DND-41 (cell line): ENCODE measurements around the gene MUCL3.

Experiments
- ATAC-seq: fragments of 200-7000 bp; cut with Tn5 transposase; 3 replicates; pipeline ENCODE4 v1.9.1; 2021; ENCODE audit warnings: low read depth; ENCODE audit not compliant: insufficient read depth
- DNase-seq: peaks from one replicate; pipeline ENCODE4 v3.0.0-alpha.2; 2020
- H2AFZ ChIP-seq: 2 replicates; pipeline ENCODE4 v1.6.0; 2012; ENCODE audit warnings: low read depth, low read length
- H3K27ac ChIP-seq: 2 replicates; pipeline ENCODE4 v1.5.1; 2012; ENCODE audit warnings: low read length, inconsistent platforms
- H3K27me3 ChIP-seq: fragments of 200-600 bp; sonication (generic); 2 replicates; pipeline ENCODE4 v1.6.0; 2012; ENCODE audit warnings: low read length, mild to moderate bottlenecking, inconsistent platforms; ENCODE audit not compliant: insufficient read depth, poor library complexity
- H3K36me3 ChIP-seq: 2 replicates; pipeline ENCODE4 v1.5.1; 2012; ENCODE audit warnings: low read length, inconsistent platforms; ENCODE audit not compliant: insufficient read depth
- H3K4me1 ChIP-seq: 2 replicates; pipeline ENCODE4 v1.5.1; 2012; ENCODE audit warnings: mild to moderate bottlenecking, low read length; ENCODE audit not compliant: insufficient read depth
- H3K4me2 ChIP-seq: 2 replicates; pipeline ENCODE4 v1.6.0; 2012; ENCODE audit warnings: mild to moderate bottlenecking, moderate library complexity, low read length, inconsistent platforms; ENCODE audit not compliant: insufficient read depth
- H3K4me3 ChIP-seq, 2 experiments: fragments of 200-600 bp in 1 of 2; shearing (Covaris generic) in 1 of 2; 2 replicates each; pipeline ENCODE4 v1.5.1; 2012 to 2016; ENCODE audit warnings: inconsistent platforms in 2 of 2, low read length in 2 of 2, mild to moderate bottlenecking in 2 of 2, low read depth in 1 of 2, moderate library complexity in 1 of 2
- H3K79me2 ChIP-seq: 2 replicates; pipeline ENCODE4 v1.6.0; 2012; ENCODE audit warnings: low read length, inconsistent platforms; ENCODE audit not compliant: insufficient read depth
- H3K9ac ChIP-seq: 2 replicates; pipeline ENCODE4 v1.6.0; 2012; ENCODE audit warnings: low read depth, mild to moderate bottlenecking, inconsistent platforms, low read length, moderate library complexity
- H3K9me3 ChIP-seq: 2 replicates; pipeline ENCODE4 v1.5.1; 2012; ENCODE audit warnings: low read length, moderate library complexity, mild to moderate bottlenecking, inconsistent platforms; ENCODE audit not compliant: insufficient read depth, severe bottlenecking
- H4K20me1 ChIP-seq: 2 replicates; pipeline ENCODE4 v1.6.0; 2012; ENCODE audit warnings: low read length; ENCODE audit not compliant: insufficient read depth
- EZH2 ChIP-seq: IDR thresholded peaks from 3 replicates; pipeline ENCODE4 v1.6.1; 2012; ENCODE audit warnings: borderline replicate concordance, low read depth, mild to moderate bottlenecking, moderate library complexity, low read length, inconsistent platforms; ENCODE audit not compliant: severe bottlenecking
- TF ChIP-seq, protein P1 (sequence below): IDR thresholded peaks from 2 replicates; pipeline ENCODE4 v1.5.1; 2012; ENCODE audit warnings: borderline replicate concordance, low read length, moderate library complexity, mild to moderate bottlenecking; ENCODE audit not compliant: poor library complexity, severe bottlenecking; ENCODE audit errors: extremely low read depth

The MUCL3 gene

DNA sequence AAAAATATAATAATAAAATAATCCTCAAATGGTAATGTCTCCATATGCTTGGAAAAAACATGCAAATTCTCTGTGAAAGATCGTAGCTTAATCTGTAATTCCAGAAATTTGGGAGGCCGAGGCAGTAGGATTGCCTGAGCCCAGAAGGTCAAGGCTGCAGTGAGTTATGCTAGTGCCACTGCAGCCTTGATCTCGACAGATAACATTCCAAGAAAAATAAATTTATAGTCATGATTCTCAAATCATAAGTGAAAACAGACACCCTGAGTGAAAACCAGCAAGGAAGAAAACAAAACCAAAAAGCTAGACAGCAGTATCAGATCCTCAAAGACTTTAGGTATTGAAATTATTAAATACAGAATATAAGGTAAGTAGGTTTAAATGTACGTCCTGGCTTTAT, 38.9 kb downstream of the MUCL3 start:
- no peak for ATAC-seq
- Histone ChIP-seq H3K27me3 (peaks cover 31% of the 10 kb centered on the region), H3K9ac (no peak overlapping the region), H3K27ac (no peak overlapping the region), H3K79me2 (no peaks in the 10 kb centered on the region), H4K20me1 (no peaks in the 10 kb centered on the region), H3K4me3 (no peak overlapping the region), H2AFZ (no peak overlapping the region), H3K9me3 (no peaks in the 10 kb centered on the region), H3K4me1 (no peaks in the 10 kb centered on the region), H3K36me3 (no peaks in the 10 kb centered on the region), H3K4me2 (no peak overlapping the region)
- TF ChIP-seq, protein P1, sequence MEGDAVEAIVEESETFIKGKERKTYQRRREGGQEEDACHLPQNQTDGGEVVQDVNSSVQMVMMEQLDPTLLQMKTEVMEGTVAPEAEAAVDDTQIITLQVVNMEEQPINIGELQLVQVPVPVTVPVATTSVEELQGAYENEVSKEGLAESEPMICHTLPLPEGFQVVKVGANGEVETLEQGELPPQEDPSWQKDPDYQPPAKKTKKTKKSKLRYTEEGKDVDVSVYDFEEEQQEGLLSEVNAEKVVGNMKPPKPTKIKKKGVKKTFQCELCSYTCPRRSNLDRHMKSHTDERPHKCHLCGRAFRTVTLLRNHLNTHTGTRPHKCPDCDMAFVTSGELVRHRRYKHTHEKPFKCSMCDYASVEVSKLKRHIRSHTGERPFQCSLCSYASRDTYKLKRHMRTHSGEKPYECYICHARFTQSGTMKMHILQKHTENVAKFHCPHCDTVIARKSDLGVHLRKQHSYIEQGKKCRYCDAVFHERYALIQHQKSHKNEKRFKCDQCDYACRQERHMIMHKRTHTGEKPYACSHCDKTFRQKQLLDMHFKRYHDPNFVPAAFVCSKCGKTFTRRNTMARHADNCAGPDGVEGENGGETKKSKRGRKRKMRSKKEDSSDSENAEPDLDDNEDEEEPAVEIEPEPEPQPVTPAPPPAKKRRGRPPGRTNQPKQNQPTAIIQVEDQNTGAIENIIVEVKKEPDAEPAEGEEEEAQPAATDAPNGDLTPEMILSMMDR: no peak
- no peak for TF ChIP-seq EZH2
- DNase-seq: no peak

DNA sequence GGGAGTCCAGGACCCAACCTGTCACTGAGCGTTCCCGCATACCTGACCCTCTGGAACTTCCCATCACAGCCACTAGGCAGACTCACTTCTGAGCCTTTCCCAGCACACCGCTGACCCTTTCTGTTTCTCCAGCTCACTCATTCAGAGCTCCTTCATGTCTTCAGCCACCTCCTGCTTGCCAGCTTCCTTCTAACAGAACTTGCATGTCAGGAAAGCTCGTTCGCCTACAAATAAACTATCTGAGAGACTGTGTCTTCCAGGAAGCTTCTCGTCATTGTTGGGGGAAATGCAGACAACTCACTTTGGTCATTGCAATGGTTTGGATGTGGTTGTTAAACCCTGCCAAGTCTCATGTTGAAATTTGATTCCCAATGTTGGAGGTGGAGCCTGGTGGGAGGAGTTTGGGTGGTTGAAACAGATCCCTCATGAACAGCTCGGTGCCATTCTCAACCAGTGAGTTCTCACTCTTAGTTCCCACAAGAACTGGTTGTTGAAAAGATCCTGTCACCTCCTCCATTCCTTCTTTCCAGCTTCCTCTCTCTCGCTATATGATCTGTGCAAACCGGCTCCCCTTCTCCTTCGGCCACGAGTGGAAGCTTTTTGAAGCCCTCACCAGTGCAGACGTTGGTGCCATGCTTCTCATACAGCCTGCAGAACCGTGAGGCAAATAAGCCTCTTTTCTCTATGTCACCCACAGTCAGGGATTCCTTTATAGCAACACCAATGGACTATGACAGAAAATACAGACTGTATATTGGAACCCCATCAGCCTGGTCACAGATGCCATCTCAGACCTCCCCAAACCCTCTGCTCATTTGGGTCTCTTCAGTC, 41.4 kb downstream of the MUCL3 start:
- DNase-seq: no peak
- Histone ChIP-seq H3K9ac (no peak overlapping the region), H3K27ac (no peak overlapping the region), H2AFZ (no peak overlapping the region; the same call in 1 of the 2 replicates), H3K36me3 (no peaks in the 10 kb centered on the region), H3K4me2 (no peak overlapping the region), H3K79me2 (no peaks in the 10 kb centered on the region), H3K4me3 (no peak overlapping the region), H3K27me3 (peaks cover 26% of the 10 kb centered on the region), H3K9me3 (no peaks in the 10 kb centered on the region), H3K4me1 (no peaks in the 10 kb centered on the region), H4K20me1 (no peaks in the 10 kb centered on the region)
- ATAC-seq: no peak
- TF ChIP-seq, protein P1: peak; percentile 5
- no peak for TF ChIP-seq EZH2

DNA sequence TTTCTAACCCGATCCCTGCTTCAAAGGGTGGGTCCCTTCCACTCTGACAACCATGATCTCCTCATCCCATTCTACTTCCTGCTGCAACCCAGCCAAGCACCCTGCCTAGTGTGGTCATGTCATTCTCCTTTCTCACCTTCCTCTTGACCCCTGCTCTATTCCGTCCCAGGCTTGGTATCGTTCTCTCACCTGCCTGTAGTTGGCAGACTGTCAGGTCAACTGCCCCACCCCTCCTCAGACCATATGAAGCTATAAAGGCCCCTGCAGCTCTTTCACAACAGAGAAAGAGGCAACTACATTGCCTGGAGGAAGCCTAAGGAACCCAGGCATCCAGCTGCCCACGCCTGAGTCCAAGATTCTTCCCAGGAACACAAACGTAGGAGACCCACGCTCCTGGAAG, 42.7 kb downstream of the MUCL3 start, which contains the start of gene MUC21:
MUC21 (plus strand) TSS at position 280 of the 400 bp plus-strand sequence. CDS start 241 bp downstream, outside the sequence.
- Histone ChIP-seq H3K9ac (no peak within 1 kb of the TSS), H2AFZ (no peak within 1 kb of the TSS), H3K9me3 (no peaks in the 10 kb centered on the region), H4K20me1 (no peaks in the 10 kb centered on the region), H3K36me3 (no peaks in the 10 kb centered on the region), H3K4me3 (no peak within 1 kb of the TSS), H3K4me2 (no peak within 1 kb of the TSS), H3K79me2 (no peaks in the 10 kb centered on the region), H3K27ac (no peak within 1 kb of the TSS), H3K4me1 (no peaks in the 10 kb centered on the region), H3K27me3 (peaks cover 20% of the 10 kb centered on the region)
- DNase-seq: no peak
- TF ChIP-seq, protein P1: no peak
- TF ChIP-seq EZH2: no peak
- no peak for ATAC-seq

DNA sequence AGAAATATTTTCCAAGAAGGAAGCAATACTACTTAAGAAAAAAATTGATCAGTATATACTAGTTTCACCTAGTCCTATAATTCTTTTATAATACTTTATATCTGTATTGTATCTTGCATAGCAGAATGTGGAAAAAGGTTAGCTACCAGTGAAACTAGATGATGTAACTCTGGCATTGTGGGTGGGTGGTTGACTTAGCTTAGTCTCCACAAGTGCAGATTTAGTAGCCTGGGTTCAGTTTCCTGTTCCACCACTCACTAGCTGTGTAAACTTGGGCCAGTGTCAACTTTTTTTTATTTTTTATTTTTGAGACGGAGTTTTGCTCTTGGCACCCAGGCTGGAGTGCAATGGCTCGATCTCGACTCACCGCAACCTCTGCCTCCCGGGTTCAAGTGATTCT, 44.7 kb downstream of the MUCL3 start:
- TF ChIP-seq, protein P1: no peak
- no peak for TF ChIP-seq EZH2
- Histone ChIP-seq H3K27ac (no peak overlapping the region), H2AFZ (no peak overlapping the region), H3K36me3 (no peaks in the 10 kb centered on the region), H3K79me2 (no peaks in the 10 kb centered on the region), H3K9ac (no peak overlapping the region), H3K4me2 (no peak overlapping the region), H3K4me1 (peaks cover 3% of the 10 kb centered on the region), H3K9me3 (no peaks in the 10 kb centered on the region), H3K27me3 (peaks cover 13% of the 10 kb centered on the region), H3K4me3 (no peak overlapping the region), H4K20me1 (no peaks in the 10 kb centered on the region)
- ATAC-seq (no peak), DNase-seq (no peak)
